ENCODE results near the gene NECTIN3.

Gene NECTIN3

GRCh38 chr3:111084911-111085310 lies 13.3 kb downstream of the NECTIN3 start:
- DNase-seq = no peak

GRCh38 chr3:111087924-111088469 lies 16.4 kb downstream of the NECTIN3 start:
- no peak for DNase-seq

GRCh38 chr3:111096487-111097209 lies 25.0 kb downstream of the NECTIN3 start:
- DNase-seq = no peak

GRCh38 chr3:111103807-111104206 lies 32.2 kb downstream of the NECTIN3 start:
- DNase-seq = no peak

DNA sequence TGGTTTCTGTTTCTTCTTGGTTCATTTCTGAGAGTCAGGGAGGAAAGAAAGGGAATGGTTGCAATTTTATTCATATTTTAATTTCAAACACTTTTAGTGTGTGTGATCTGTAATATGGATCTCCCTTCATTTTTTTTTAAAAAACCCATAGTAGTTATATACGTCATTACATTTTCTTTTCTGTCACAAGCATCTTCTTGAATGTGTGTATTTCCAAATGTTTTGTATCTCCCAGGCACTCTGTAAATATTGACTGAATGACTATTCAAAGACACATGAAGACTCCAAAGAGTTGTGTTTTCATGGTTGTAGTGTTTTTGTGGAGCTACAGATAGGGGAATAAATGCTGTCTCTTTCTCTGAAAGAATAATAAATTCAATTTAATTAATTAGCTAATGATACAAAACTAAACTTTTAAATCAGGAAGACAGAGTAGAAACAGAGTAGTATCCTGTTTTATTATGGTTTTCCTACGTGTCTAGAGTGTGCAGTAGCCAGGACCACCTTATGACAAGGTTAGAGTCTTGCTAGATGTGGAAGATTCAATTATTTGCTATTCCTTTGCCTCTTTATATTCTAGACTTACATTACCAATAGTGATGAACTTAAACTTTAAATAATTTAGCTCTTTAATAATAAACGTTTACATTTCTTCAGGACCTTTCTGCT lies 35.5 kb downstream of the NECTIN3 start:
- no peak for DNase-seq

DNA sequence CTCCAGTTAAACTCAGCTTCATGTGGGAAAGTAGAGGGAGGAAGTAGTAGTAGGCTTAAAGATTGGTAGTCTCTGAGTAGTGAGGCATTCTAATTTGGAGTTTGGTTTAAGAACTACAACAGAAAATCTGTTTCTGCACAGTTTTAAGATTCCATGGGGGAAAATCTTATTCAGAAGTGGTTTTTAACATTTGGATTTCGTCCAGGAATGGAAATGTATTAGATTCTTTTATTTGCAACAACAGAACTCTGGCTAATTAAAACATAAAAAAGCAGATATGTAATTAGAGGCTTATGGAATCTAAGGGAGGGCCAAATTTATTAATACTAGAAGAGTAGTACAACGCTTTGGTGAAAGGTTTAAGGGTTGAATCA lies 36.0 kb downstream of the NECTIN3 start:
- DNase-seq = no peak

GRCh38 chr3:111112913-111113312 lies 41.3 kb downstream of the NECTIN3 start:
- no peak for DNase-seq

DNA sequence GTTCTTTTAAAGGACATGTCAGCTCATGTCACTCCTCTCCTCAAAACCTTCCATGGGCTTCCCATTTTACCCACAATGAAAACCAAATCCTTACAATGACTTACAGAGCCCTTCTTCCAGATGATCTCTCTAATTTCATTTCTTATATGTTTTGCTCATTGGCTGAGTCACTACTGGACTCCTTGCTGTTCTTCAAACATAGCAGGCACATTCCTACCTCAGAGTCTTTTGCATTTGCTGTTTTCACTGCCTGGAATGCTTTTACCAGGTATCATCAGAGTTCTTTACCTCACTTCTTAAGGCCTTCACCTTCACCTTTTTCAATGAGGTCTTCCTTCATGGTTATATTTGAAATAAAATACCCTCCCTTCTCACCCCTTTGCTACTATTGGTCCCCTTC lies 57.3 kb downstream of the NECTIN3 start:
- no peak for DNase-seq

GRCh38 chr3:111130827-111131226 lies 59.2 kb downstream of the NECTIN3 start:
- no peak for DNase-seq

- DNase-seq = no peak
These were observed 62.7 kb downstream of the NECTIN3 start for GRCh38 chr3:111134302-111134701.

GRCh38 chr3:111151438-111151837 lies 79.8 kb downstream of the NECTIN3 start:
- no peak for DNase-seq

- no peak for DNase-seq
These were observed 80.9 kb downstream of the NECTIN3 start for GRCh38 chr3:111152496-111152895.

GRCh38 chr3:111156517-111156916 lies 84.9 kb downstream of the NECTIN3 start:
- no peak for DNase-seq

DNA sequence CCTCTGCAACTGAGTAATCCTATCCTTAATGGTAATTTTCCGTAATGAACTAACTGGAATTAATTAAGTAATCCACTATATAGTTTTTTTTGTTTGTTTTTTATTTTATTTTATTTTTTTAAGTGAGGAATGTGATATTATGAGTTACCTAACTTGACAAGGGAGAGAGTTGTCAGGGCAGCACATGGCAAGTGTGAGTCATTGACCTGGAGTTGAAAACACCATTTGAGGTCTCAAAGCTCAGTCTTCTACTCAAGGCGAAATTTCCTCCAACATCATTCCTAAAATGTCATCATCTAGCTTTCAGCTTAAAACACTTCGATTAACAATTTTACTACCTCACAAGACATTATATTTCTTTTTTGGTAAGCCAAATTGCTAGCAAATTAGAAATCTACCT lies 87.8 kb downstream of the NECTIN3 start:
- no peak for DNase-seq

DNA sequence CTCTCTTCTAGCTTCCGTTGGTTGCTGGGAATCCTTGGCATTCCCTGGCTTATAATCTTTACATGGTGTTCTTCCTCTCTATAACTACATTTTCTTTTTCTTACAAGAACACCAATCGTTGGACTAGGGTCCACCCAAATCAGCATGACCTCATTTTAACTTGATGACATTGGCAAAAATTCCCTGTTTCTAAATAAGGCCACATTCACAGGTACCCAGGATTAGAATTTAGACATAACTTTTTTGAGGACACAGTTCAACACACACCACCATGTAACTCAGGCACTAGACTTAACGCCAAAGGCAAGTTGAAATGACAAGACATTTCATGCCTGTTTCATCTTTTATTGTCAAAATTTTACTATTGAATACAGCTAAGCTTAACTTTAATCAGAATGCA lies 93.0 kb downstream of the NECTIN3 start:
- no peak for DNase-seq

- DNase-seq = no peak
These were observed 93.8 kb downstream of the NECTIN3 start for GRCh38 chr3:111165411-111165810.

DNA sequence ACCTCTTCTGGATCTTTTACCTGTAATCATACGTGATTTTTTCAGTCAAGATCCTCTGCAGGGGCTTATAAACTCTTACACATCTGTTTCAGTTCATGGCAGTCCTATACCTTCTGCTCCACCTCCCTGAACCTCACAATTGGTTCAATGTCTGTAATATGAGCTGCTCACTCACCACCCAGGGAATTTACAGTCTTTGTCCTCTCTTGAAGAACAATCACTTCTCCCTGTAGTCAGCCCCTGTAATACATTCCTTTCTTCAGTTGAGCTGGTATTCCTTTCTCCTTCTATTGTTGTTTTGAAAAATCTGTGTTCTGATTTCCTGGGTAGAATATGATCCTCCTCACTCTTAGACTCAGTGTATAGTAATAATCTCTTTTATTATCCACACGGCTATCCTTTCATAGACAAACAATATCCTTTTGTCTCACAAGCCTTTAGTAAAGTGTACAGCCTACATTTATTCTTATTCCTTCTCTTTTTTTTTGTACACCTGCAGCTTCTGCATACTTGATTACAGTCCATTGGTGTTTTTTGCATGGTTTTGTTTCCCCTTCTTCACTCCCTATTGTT lies 101.8 kb downstream of the NECTIN3 start:
- DNase-seq = no peak

DNA sequence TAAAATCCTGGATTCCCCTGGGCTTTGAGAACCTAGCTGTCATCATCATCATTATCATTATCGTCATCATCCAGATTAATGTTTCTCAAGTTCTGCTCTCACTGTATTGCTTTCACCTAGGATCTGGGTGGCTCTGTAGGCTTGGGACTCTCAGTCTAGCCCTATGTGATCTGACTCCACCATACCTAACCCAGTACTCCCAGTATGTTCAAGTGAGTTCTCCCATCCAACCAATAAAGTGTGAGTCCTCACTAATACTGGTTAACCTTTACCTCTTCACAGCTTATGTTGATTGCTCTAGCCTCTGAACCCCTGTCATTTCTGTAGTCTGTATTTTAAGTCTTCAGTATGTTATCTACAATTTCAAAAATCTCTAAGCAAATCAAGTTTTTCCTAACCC lies 102.3 kb downstream of the NECTIN3 start:
- DNase-seq = no peak

- DNase-seq = no peak
These were observed 118.9 kb downstream of the NECTIN3 start for GRCh38 chr3:111190518-111190917.

- no peak for DNase-seq
These were observed 121.9 kb downstream of the NECTIN3 start for GRCh38 chr3:111193472-111193871.

DNA sequence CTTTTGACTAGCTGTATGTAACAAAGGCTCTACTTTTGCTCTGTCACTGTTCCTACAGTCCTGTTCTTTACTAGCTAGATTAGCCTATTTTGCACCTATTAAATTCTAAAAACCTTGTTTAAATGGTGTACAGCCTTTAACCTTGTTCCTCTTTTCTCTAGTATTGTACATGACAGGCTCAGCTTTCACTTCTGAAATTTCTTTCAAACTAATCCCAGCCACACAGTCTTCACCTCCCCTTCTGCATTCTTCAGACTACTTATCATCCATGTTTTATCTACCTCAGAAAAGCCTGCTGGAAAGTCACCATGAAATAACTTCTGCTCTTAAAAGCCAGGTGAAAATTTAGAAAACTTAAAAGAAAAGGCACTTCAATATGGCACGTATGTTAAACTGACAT lies 122.4 kb downstream of the NECTIN3 start:
- no peak for DNase-seq

DNA sequence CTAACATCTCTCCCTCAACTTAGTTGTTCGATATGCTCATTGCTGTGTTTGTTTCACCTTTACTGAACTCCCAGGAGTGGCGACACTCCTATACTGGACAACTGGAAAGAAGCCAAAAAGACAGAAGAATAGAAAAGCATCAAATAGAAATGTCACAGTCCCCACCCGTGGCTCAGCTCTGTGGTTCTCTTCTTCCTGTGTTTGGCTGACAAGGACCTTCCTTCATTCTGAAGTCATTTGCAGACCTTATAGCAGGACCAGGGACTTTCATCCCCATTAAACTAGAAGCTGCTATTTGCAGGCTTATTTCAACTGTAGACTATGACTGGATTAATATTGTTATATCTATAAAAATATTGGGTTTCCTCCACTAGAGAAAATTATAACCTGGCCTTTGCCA lies 125.9 kb downstream of the NECTIN3 start:
- DNase-seq = no peak

DNA sequence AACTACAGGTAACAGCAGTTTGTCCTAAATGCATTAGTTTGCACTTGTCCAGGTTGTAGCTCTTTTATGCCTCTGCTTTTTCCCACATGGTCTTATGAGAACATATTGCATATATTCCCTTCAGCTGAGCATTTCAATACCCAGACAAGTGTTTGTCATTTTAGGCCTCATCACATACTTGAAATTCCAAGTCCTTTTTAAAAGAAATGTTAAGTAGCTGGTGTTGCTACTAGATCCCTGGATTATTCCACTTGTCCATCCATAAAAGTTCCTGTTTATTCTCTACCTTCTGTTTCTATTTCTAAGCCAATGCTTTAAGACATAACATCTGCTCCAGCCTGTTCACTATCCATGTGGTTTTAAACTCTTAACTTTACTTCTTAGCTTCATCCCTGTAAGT lies 128.4 kb downstream of the NECTIN3 start:
- no peak for DNase-seq

Measured in activated CD4-positive, alpha-beta T cell treated with anti-CD3 and anti-CD28 coated beads, Interleukin-2, amount 50 U/mL, for 48 hours (primary cell).